Muscle of leg (tissue), 11 donors: Measurements from ENCODE around the gene PAPPA. TPM values are rescaled to one million over a fixed set of nuclear protein-coding genes. Genes with fewer than 3 reads are reported as not detected.
A peak's percentile ranks its signal among the peaks of the same experiment; 100 is the strongest.

Experiments
- DNase-seq: peaks from one replicate; pipeline ENCODE4 v3.0.0; 2013
- H3K27ac ChIP-seq: one replicate; pipeline ENCODE4 v1.5.1; 2013; ENCODE audit warnings: mild to moderate bottlenecking, low read length, control low read depth
- H3K27me3 ChIP-seq: one replicate; pipeline ENCODE4 v1.6.1; 2013; ENCODE audit warnings: low read length; ENCODE audit not compliant: control insufficient read depth, insufficient read depth
- H3K36me3 ChIP-seq: one replicate; pipeline ENCODE4 v1.6.1; 2013; ENCODE audit warnings: low read length; ENCODE audit not compliant: control insufficient read depth, insufficient read depth
- H3K4me1 ChIP-seq: one replicate; pipeline ENCODE4 v1.6.1; 2013; ENCODE audit warnings: low read length; ENCODE audit not compliant: control insufficient read depth, insufficient read depth
- H3K4me3 ChIP-seq: one replicate; pipeline ENCODE4 v1.5.1; 2013; ENCODE audit warnings: low read length, control low read depth
- H3K9me3 ChIP-seq: replicated peaks from 2 replicates; pipeline ENCODE4 v1.6.1; 2013; ENCODE audit warnings: low read depth, low read length; ENCODE audit not compliant: control insufficient read depth
- WGBS: methylation state at CpG from one replicate; pipeline ENCODE4 v1.1.5; 2013; ENCODE audit warnings: missing lambda C conversion rate; ENCODE audit not compliant: insufficient coverage; 5-methylcytosine and 5-hydroxymethylcytosine counted together
- polyA plus RNA-seq, 8 donors: library from polyadenylated mRNA; unstranded; fragments of 120-200 nt; gene quantifications; one replicate each; pipeline versions ENCODE4 v1.2.1 to v1.2.3, GENCODE V29; 2013; ENCODE audit warnings: inconsistent platforms in 1 of 8, low replicate concordance in 1 of 8; ENCODE audit not compliant: insufficient read length in 8 of 8, insufficient read depth in 1 of 8
- total RNA-seq: library from RNA; stranded (reverse); fragments of 120-200 nt; gene quantifications from one replicate; pipeline ENCODE4 v1.2.4, GENCODE V29; 2013

Gene PAPPA
- total and polyA plus RNA-seq, 9 donors = 0.34 to 2.1 (median 0.92) TPM

DNA sequence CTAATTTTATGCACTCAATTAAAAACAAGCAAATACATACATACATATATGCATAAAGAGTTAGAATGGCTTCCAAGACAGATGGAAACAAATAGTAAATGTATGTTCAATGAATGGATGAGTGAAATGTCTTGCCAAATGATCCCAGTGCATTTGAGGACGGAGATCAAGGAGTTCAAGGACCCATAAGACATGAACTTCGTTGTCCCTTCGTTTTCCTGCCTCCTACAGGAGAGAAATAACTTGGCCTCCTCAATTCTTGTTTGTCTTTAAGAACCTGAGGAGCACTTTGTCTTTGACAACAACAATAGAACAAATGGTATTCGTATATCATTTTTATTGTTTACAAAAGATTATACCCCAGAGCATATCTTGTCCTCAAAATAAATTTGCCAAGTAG lies 2.4 kb upstream of the PAPPA start:
- Histone ChIP-seq H3K36me3 (no peaks in the 10 kb centered on the region), H3K27ac (no peak overlapping the region), H3K4me1 (peaks cover 12% of the 10 kb centered on the region), H3K27me3 (peaks cover 24% of the 10 kb centered on the region), H3K9me3 (no peaks in the 10 kb centered on the region), H3K4me3 (no peak overlapping the region)
- 33% methylated on average over 1 of the region's 4 CpGs for WGBS
- no peak for DNase-seq

DNA sequence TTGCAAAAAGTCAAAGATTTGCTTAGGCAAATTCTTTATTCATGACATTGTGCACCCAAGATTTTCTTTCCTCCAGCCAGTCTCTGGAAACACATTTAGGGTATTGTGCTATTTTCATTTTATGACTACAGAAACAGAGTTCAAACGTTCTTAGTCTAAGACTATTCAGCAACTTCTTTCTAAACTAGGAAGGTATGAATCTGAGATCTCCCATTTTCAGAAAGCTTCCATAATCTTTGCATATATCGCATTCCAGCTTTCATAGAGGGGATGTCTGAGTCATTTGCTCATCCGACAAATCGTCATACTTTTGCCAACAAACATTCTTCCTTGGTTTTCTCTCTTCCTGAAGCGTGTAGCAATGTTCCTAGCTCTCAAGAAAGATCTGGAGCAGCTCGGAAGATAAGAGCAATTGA lies 1.6 kb upstream of the PAPPA start:
- DNase-seq = peak; percentile 19
- 20% methylated on average over 1 of the region's 6 CpGs for WGBS
- no peaks in the 10 kb centered on the region for H3K9me3 ChIP-seq
- H3K36me3 ChIP-seq = no peaks in the 10 kb centered on the region
- H3K27ac ChIP-seq = no peak overlapping the region
- H3K4me1 ChIP-seq = peaks cover 18% of the 10 kb centered on the region
- H3K4me3 ChIP-seq = no peak overlapping the region
- peaks cover 30% of the 10 kb centered on the region for H3K27me3 ChIP-seq

DNA sequence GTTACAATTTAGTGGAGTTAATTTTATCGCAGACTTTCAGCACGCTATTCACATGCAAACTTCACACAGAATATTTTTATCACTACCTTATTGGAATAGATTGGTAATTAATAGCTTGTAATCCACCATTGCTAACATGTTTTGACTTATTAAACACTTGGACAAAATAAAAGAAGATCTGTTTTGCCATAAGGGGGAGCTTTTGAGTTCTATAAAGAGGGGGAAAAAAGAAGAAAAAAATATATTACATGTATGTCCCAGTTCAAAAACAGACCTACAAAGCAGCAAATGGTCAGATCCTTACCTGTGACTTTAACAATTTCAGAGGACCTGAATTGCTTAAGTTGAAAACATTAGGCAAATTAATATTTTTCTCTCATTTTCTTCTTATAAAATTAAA lies 1.2 kb upstream of the PAPPA start:
- H3K9me3 ChIP-seq = no peaks in the 10 kb centered on the region
- no peak overlapping the region for H3K27ac ChIP-seq
- WGBS = no CpG with 5 or more reads among the region's 2 CpGs
- peaks cover 20% of the 10 kb centered on the region for H3K4me1 ChIP-seq
- H3K4me3 ChIP-seq = no peak overlapping the region
- peaks cover 33% of the 10 kb centered on the region for H3K27me3 ChIP-seq
- H3K36me3 ChIP-seq = no peaks in the 10 kb centered on the region
- peak; percentile 55 for DNase-seq

DNA sequence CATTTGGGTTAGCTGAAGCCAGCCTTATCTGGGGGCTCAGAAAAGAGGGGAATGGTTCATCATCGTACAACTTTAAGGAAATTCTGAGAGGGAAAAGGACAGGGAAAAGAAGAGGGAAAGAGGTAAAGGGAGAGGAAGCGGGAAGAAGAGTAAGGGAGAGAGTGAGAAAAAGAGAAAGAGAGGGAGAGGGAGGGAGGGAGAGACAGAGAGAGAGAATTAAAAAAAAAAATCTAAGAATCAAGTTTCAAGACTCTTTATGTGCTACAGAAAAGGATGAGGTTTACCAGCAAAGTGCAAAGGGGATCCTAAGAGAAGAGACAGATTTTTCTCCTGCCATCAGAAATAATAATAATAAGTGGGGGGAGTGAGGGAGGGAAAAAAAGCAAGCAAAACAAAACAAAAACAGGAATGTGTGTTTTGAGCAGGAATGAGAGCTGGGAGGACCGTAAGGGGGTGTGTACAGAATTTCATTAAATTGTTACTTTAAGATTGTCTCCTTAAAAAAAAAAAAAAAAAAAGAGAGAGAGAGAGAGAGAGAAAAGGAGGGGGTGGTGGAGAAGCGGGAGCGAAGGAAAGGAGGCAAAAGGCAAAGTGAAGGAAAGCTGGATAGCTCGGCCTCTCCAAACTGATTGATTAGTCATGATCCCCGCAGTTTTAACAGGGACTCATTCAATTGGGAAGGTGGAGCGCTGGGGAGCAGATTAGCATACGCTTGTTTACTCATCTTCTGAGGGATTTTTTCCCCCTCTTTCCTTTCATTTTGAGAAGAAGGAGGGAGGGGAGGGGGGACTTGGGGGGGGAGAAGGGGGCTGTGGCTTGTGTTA lies 438 bp upstream of the PAPPA start:
- Histone ChIP-seq H3K4me3 (no peak overlapping the region), H3K4me1 (peaks cover 21% of the 10 kb centered on the region), H3K36me3 (no peaks in the 10 kb centered on the region), H3K27ac (no peak overlapping the region), H3K27me3 (peaks cover 38% of the 10 kb centered on the region), H3K9me3 (no peaks in the 10 kb centered on the region)
- peak; percentile 45 for DNase-seq
- WGBS = 31% methylated on average over 1 of the region's 9 CpGs

DNA sequence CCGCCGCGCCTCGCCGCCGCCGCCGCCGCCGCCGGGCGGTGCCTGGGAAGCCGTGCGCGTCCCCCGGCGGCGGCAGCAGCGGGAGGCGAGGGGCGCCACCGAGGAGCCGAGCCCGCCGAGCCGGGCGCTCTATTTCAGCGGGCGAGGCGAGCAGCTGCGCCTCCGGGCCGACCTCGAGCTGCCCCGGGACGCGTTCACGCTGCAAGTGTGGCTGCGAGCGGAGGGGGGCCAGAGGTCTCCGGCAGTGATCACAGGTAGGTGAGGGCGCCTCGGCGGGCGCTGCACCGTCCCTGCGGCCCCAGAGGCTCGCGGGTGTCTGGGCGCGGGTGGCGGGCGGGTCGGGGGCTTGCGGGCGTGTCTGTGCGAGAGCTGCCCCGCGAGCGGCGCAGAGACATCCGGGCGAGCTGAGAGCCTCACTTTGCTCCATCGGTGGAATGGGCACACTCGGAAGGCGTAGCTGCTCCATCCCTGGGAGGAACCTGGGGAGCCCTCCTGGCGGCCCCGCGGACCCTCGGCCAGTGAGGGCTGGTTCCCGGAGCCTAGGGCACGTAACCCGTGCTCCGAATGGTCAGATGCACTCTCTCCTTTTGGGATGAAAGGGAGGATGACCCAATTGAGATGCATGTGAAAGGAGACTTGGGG lies 864 bp downstream of the PAPPA start:
- DNase-seq = peak; percentile 37
- H3K27me3 ChIP-seq = peaks cover 38% of the 10 kb centered on the region

DNA sequence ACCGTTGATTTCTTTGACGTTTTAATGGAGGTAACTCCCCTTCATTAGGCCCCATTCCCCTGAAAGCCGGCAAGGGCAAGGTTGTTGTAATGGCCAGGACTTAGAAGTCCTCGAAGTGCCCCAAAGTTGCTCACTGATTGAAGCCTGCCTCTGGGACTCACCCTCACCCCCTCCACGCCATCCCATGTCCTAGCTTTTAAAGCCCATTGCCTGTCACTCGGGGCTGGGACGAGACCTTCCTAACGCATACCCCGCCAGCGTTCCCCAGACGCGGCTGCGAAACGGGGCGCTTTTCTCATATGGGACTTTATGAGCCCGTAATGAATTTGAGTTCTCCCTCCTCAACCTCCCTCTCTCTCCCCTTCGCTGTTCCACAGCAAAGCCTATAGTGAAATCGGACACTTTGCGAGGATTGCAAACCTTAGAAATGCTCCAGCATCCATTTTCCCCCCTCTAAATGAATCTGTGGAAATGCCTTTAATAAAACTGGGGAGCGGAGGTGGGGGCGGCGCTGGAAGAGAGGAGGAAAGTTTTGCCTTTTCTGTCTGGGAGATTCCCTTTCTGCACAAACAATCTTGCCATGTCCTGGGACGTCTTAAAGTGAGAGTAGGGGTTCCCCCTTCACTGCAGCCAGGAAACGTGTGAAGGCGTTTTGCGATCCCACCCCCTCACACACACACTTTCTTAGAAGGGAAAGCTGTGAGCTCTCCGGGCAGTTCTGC lies 1.5 kb downstream of the PAPPA start:
- Histone ChIP-seq H3K36me3 (no peaks in the 10 kb centered on the region), H3K4me1 (peaks cover 21% of the 10 kb centered on the region), H3K4me3 (peak overlapping the region; percentile 29), H3K9me3 (no peaks in the 10 kb centered on the region), H3K27me3 (peaks cover 40% of the 10 kb centered on the region), H3K27ac (peak overlapping the region; percentile 77)
- 0% methylated on average over 13 of the region's 27 CpGs for WGBS
- DNase-seq = peak; percentile 76

More for the DNA sequence above, 864 bp downstream of the PAPPA start:
- peaks cover 21% of the 10 kb centered on the region for H3K4me1 ChIP-seq
- peak overlapping the region; percentile 77 for H3K27ac ChIP-seq
- H3K4me3 ChIP-seq = peak overlapping the region; percentile 29
- under 1% methylated on average over 70 of the region's 74 CpGs for WGBS
- H3K9me3 ChIP-seq = no peaks in the 10 kb centered on the region
- H3K36me3 ChIP-seq = no peaks in the 10 kb centered on the region

DNA sequence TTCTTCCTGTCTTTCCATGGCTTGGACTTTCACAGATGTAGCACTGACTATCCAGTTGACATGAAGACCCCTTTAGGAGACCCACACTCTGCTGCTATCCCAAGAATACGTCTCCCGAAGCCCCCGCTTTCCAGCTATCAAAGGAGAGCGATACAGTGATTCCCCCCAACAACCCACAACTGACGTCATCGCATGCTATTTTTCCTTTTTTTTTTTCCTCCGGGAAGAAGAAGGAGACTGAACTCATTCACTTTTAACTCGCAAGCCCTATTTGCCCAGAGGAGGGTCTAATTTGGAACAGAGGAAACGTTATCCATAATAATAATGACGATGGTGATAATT lies 2.1 kb downstream of the PAPPA start:
- WGBS = 4% methylated on average over 3 of the region's 10 CpGs
- DNase-seq = peak; percentile 78
- no peaks in the 10 kb centered on the region for H3K36me3 ChIP-seq
- peaks cover 21% of the 10 kb centered on the region for H3K4me1 ChIP-seq
- H3K9me3 ChIP-seq = no peaks in the 10 kb centered on the region
- H3K4me3 ChIP-seq = peak overlapping the region; percentile 29
- peaks cover 40% of the 10 kb centered on the region for H3K27me3 ChIP-seq
- peak overlapping the region; percentile 77 for H3K27ac ChIP-seq

DNA sequence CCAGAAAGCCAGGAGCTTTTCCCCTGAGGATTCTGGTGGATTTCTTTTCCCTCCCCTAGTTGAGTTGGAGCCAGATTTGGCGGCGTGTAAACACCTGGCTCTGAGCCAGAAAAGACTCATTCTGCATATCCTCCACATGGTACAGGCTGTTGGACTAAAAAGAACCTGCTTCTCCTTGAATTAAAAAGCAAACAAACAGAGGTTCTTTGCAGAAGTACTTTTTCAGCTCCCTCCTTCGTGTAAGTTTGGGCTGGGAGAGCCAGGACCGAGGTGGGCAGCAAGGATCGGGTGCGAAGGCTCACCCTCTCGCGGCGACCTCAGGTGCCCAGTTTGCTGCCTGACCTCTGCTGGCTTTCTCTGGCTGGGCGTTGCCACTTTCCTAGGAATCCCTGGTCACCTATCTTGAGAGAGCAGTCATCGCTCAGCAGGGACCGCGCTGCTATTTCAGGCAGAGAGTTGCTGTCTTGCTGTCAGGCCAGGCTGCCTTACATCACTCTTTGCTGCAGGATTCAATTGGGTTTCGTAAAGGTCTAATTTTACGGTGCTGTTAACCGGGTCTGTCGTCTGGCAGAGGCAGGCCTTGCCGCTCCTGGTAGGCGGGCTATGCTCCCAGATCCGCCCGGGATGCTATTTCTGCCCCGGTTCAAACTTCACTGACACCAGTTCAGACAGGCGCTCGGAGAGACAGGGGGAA lies 3.2 kb downstream of the PAPPA start:
- WGBS = 3% methylated on average over 21 of the region's 24 CpGs
- no peaks in the 10 kb centered on the region for H3K36me3 ChIP-seq
- DNase-seq = peak; percentile 82
- H3K27me3 ChIP-seq = peaks cover 40% of the 10 kb centered on the region
- H3K4me1 ChIP-seq = peaks cover 21% of the 10 kb centered on the region
- no peaks in the 10 kb centered on the region for H3K9me3 ChIP-seq
- H3K4me3 ChIP-seq = no peak overlapping the region
- peak overlapping the region; percentile 65 for H3K27ac ChIP-seq

DNA sequence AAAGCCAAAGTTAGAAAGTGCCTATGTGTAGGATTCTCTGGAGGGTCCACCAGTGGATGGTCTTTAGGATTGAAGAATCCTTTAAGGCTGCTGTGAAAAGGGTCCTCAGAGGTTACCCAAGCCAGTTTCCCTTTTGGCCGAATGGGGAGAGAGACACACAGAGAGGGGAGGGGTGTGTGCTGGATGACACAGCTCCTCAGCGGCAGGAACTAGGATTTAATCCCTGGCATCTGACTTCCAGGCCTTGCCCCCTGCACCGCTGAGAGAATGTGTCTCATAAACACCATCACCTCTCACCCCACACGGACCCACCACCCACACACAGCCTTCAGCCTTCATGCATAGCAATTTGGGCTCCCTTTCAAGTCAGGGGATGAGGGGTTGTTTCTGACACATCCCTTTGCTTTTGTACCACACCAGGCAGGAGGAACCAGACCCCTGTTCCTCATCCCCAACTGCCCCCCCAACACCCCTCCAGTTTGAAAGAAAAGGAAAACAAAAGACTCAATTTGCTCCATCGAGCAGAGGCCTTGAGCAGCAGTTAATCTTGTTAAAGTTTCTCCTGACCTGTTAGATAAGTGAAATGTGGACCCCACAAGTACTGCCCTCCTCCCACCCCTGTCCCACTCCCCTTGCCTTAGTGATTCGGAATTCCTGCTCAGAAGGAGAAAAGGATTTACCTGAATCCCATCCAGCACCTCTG lies 4.0 kb downstream of the PAPPA start:
- WGBS = 11% methylated on average over 1 of the region's 6 CpGs
- H3K9me3 ChIP-seq = no peaks in the 10 kb centered on the region
- peak; percentile 45 for DNase-seq
- no peaks in the 10 kb centered on the region for H3K36me3 ChIP-seq
- no peak overlapping the region for H3K4me3 ChIP-seq
- H3K27ac ChIP-seq = peak overlapping the region; percentile 65
- peaks cover 40% of the 10 kb centered on the region for H3K27me3 ChIP-seq
- H3K4me1 ChIP-seq = peaks cover 21% of the 10 kb centered on the region
